Body of pancreas (tissue), 4 donors: ENCODE data around the gene CCNDBP1. TPM values are rescaled to one million over a fixed set of nuclear protein-coding genes. Genes with fewer than 3 reads are reported as not detected.

ENCODE experiments used
- ATAC-seq: fragments of 150-250 bp; one replicate; pipeline ENCODE4 v1.9.1; 2016
- DNase-seq, 4 donors: peaks; one replicate each; pipeline ENCODE4 v3.0.0-alpha.2; 2019
- H3K27ac ChIP-seq, 4 donors: fragments of 200-600 bp; sonication (generic); 1 replicate in 3 of 4; 2 replicates in 1 of 4; pipeline versions ENCODE4 v1.5.1 to v1.6.1; 2016 to 2019; ENCODE audit warnings: mild to moderate bottlenecking in 1 of 4, mixed read lengths in 1 of 4, moderate library complexity in 1 of 4
- H3K27me3 ChIP-seq, 2 donors: fragments of 200-600 bp; sonication (generic); one replicate each; pipeline ENCODE4 v1.6.0; 2016; ENCODE audit warnings: mild to moderate bottlenecking in 1 of 2
- H3K36me3 ChIP-seq, 2 donors: fragments of 200-600 bp; sonication (generic); replicated peaks in 1 of 2; 2 replicates each; pipeline ENCODE4 v1.5.1; 2016; ENCODE audit warnings: low read depth in 2 of 2; ENCODE audit not compliant: insufficient read depth in 1 of 2
- H3K4me1 ChIP-seq: fragments of 200-600 bp; sonication (generic); one replicate; pipeline ENCODE4 v1.6.0; 2016
- H3K4me3 ChIP-seq, 2 donors: fragments of 200-600 bp; sonication (generic); 1 replicate in 1 of 2; 2 replicates in 1 of 2; pipeline ENCODE4 v1.5.1; 2016 to 2019
- H3K9me3 ChIP-seq, 3 donors: fragments of 200-600 bp; sonication (generic); 1 replicate in 2 of 3; 2 replicates in 1 of 3; pipeline ENCODE4 v1.5.1; 2016
- CTCF ChIP-seq, 7 experiments: fragments of 450-650 bp in 4 of 7; fragments of 200-600 bp in 3 of 7; sonication (generic) in 3 of 7; IDR thresholded peaks; one replicate each; pipeline ENCODE4 v1.5.1; 2016 to 2019; ENCODE audit warnings: antibody characterized with exemption in 7 of 7
- POLR2A ChIP-seq, 3 donors: fragments of 450-650 bp; IDR thresholded peaks; one replicate each; pipeline ENCODE4 v1.6.1; 2016; ENCODE audit warnings: antibody characterized with exemption in 3 of 3, mild to moderate bottlenecking in 2 of 3
- WGBS, 2 donors: methylation state at CpG; one replicate each; pipeline ENCODE4 v1.1.5; 2017; 5-methylcytosine and 5-hydroxymethylcytosine counted together
- intact Hi-C: fragments of 100-400 bp; cut with DNase I; formaldehyde crosslinking; loops from one replicate; pipeline ENCODE4 v1.15.1; 2023
- total RNA-seq, 2 donors: library from RNA; depleted of rRNA; stranded (reverse); fragments of >200 nt; gene quantifications; one replicate each; pipeline ENCODE4 v1.1.0, GENCODE V29; 2016

Gene CCNDBP1
- total RNA-seq, 2 donors from 2014 or later = 15.5 to 37.1 TPM

- DNase-seq = no peak
- 64 to 70% methylated on average over 5 of the region's 5 CpGs for WGBS, 2 donors
- Histone ChIP-seq H3K27ac (no peak overlapping the region), H3K4me3 (no peak overlapping the region), H3K9me3 (no peaks in the 10 kb centered on the region), H3K27me3 (no peaks in the 10 kb centered on the region), H3K4me1 (no peaks in the 10 kb centered on the region), H3K36me3 (no peaks in the 10 kb centered on the region)
- ATAC-seq = no peak
- intact Hi-C loops = no loop called here
- TF ChIP-seq POLR2A (IDR thresholded peaks at IDR 0.05) (no peak), CTCF (IDR thresholded peaks at IDR 0.05) (no peak)
Measured at GRCh38 chr15:43242616-43243015, 57.4 kb downstream of the CCNDBP1 start.

- intact Hi-C loops = no loop called here
- TF ChIP-seq CTCF (IDR thresholded peaks at IDR 0.05) (no peak), POLR2A (IDR thresholded peaks at IDR 0.05) (no peak)
- Histone ChIP-seq H3K27me3 (no peaks in the 10 kb centered on the region), H3K27ac (no peak overlapping the region), H3K9me3 (no peaks in the 10 kb centered on the region), H3K4me3 (no peak overlapping the region), H3K4me1 (no peaks in the 10 kb centered on the region), H3K36me3 (no peaks in the 10 kb centered on the region)
- no peak for DNase-seq
- 80 to 100% methylated on average over 2 of the region's 2 CpGs for WGBS, 2 donors
- no peak for ATAC-seq
Measured at GRCh38 chr15:43243020-43243645, 57.9 kb downstream of the CCNDBP1 start.

- DNase-seq (no peak), ATAC-seq (no peak)
- H3K4me3 ChIP-seq = no peak overlapping the region
- no peak for TF ChIP-seq POLR2A (IDR thresholded peaks at IDR 0.05)
- TF ChIP-seq CTCF (IDR thresholded peaks at IDR 0.05) = no peak
- no peaks in the 10 kb centered on the region for H3K9me3 ChIP-seq
- H3K27ac ChIP-seq = no peak overlapping the region
- no peaks in the 10 kb centered on the region for H3K36me3 ChIP-seq
- no peaks in the 10 kb centered on the region for H3K27me3 ChIP-seq
- no peaks in the 10 kb centered on the region for H3K4me1 ChIP-seq
- intact Hi-C loops = no loop called here
- 73% methylated on average over 4 of the region's 4 CpGs for WGBS, 2 donors
Measured at GRCh38 chr15:43244092-43244491, 58.9 kb downstream of the CCNDBP1 start.

GRCh38 chr15:43246261-43246774 lies 61.1 kb downstream of the CCNDBP1 start:
- H3K9me3 ChIP-seq = no peaks in the 10 kb centered on the region
- ATAC-seq = no peak
- no peaks in the 10 kb centered on the region for H3K27me3 ChIP-seq
- no peaks in the 10 kb centered on the region for H3K36me3 ChIP-seq
- intact Hi-C loops = no loop called here
- H3K27ac ChIP-seq = no peak overlapping the region
- DNase-seq = no peak
- H3K4me1 ChIP-seq = no peaks in the 10 kb centered on the region
- no peak for TF ChIP-seq CTCF (IDR thresholded peaks at IDR 0.05)
- TF ChIP-seq POLR2A (IDR thresholded peaks at IDR 0.05) = no peak
- WGBS, 2 donors = 53 to 56% methylated on average over 6 of the region's 6 CpGs
- no peak overlapping the region for H3K4me3 ChIP-seq

Other genes with a start within 250 kb of the CCNDBP1 start
- gene UBR1, start 79.4 kb upstream of the CCNDBP1 start, total RNA-seq = 10 to 100 TPM; 18.5 to 29.3 TPM
- gene TMEM62, start 51.8 kb upstream of the CCNDBP1 start, total RNA-seq = 10 to 100 TPM; 16.1 to 71.9 TPM
- not detected for gene EPB42, start 35.6 kb downstream of the CCNDBP1 start, total RNA-seq
- not detected for gene TGM5, start 81.5 kb downstream of the CCNDBP1 start, total RNA-seq
- gene TGM7, start 116.9 kb downstream of the CCNDBP1 start, total RNA-seq = not detected
- 1 to 10 TPM; 1.3 to 3.4 TPM for gene LCMT2, start 145.2 kb downstream of the CCNDBP1 start, total RNA-seq
- 10 to 100 TPM; 11.2 to 13.2 TPM for gene ZSCAN29, start 185.6 kb downstream of the CCNDBP1 start, total RNA-seq
- 10 to 100 TPM; 12.2 to 22.1 TPM for gene TUBGCP4, start 185.7 kb downstream of the CCNDBP1 start, total RNA-seq